K562 treated with DMSO at 1 percent for 48 hours (cell line): ENCODE results near the gene GPRIN2. TPM values are rescaled to one million over a fixed set of nuclear protein-coding genes. Genes with fewer than 3 reads are reported as not detected.

ENCODE experiments used
- total RNA-seq: library from RNA; unstranded; fragments of 300-600 nt; gene quantifications from 2 replicates; pipeline ENCODE4 v1.2.3, GENCODE V29; 2022; ENCODE audit warnings: low replicate concordance; ENCODE audit errors: extremely low read depth

The GPRIN2 gene
- total RNA-seq = not detected in 2 replicates

GRCh38 chr10:46556515-46557318, at the start of gene GPRIN2:
TSS of gene GPRIN2 (minus strand) at chr10:46556658. CDS start at chr10:46550736, 5,922 bp downstream.

DNA sequence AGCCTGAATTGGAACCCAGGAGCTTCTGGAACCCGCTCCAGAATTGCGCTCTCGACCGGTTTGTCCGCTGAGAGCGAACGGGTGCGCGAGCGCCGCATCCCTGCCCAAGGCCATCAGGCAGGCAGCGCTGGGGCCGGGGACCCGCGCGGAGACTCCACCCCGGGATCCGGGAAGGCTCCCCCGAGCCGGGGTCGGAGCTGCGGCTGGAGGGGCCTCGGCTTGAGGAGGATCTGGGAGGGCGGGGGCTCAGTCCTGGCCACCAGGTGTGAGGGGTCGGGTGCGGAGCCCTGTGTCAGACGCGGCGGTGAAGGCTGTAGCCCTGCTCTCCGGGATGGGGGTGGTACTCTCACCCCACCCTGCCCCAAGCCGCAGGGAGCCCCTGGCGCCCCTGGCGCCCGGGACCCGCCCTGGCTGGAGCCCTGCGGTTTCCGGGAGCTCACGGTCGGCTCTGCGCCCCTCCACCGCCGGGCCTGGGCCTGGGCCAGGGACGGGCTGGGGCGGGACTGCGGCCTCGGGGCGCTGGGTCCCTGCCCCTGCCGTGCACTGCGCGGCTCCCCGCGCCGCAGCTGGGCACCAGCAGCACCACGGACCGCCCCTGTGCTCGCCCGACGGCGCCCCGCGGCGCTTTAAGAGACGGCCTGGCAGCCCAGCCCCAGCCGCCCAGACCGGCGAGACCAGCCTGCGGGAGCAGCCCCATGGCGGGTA, 22.2 kb upstream of the GPRIN2 start, which contains the start of gene SYT15:
SYT15 (plus strand) TSS at position 655 of the 705 bp plus-strand sequence; CDS start at position 696, 41 bp downstream.

Other genes with a start within 250 kb of the GPRIN2 start
- gene ANXA8L1, start 180.9 kb downstream of the GPRIN2 start, total RNA-seq = not detected in 2 replicates
- gene NPY4R, start 90.7 kb downstream of the GPRIN2 start, total RNA-seq = not detected in 2 replicates
- gene SYT15, start 22.5 kb upstream of the GPRIN2 start, total RNA-seq = not detected in 2 replicates